Left lung (tissue), 10 donors: Measurements from ENCODE around the gene ZNF292. TPM values are rescaled to one million over a fixed set of nuclear protein-coding genes. Genes with fewer than 3 reads are reported as not detected.
A peak's percentile ranks its signal among the peaks of the same experiment; 100 is the strongest.
"Not testable (repeated sequence)": the region's sequence is repeated elsewhere in the genome, so short reads cannot be mapped to it uniquely, and the experiment has no call there.

Experiments used
- ATAC-seq: fragments of 200-7000 bp; cut with Tn5 transposase; one replicate; pipeline ENCODE4 v1.9.1; 2020; ENCODE audit warnings: moderate library complexity
- DNase-seq, 4 donors: peaks; one replicate each; pipeline ENCODE4 v3.0.0-alpha.2; 2013 to 2020
- H3K27ac ChIP-seq, 2 donors: fragments of 200-600 bp; sonication (generic) in 1 of 2; one replicate each; pipeline versions ENCODE4 v1.5.0 to v1.8.0; 2020 to 2021
- H3K27me3 ChIP-seq, 2 donors: fragments of 200-600 bp; sonication (generic) in 1 of 2; one replicate each; pipeline versions ENCODE4 v1.5.0 to v1.8.0; 2020 to 2021
- H3K36me3 ChIP-seq, 2 donors: fragments of 200-600 bp; sonication (generic) in 1 of 2; one replicate each; pipeline versions ENCODE4 v1.5.0 to v1.8.0; 2020 to 2021
- H3K4me1 ChIP-seq, 2 donors: fragments of 200-600 bp; one replicate each; pipeline ENCODE4 v1.8.0; 2021
- H3K4me3 ChIP-seq, 2 donors: fragments of 200-600 bp; sonication (generic) in 1 of 2; one replicate each; pipeline versions ENCODE4 v1.5.0 to v1.8.0; 2020 to 2021; ENCODE audit warnings: mild to moderate bottlenecking in 1 of 2
- H3K9me3 ChIP-seq, 2 donors: fragments of 200-600 bp; sonication (generic) in 1 of 2; one replicate each; pipeline versions ENCODE4 v1.5.0 to v1.8.0; 2020 to 2021
- CTCF ChIP-seq, 2 donors: fragments of 200-600 bp; sonication (generic) in 1 of 2; IDR thresholded peaks; one replicate each; pipeline versions ENCODE4 v1.5.0 to v1.8.0; 2021; ENCODE audit warnings: antibody characterized with exemption in 2 of 2
- intact Hi-C, 2 donors: fragments of 100-400 bp; cut with DNase I; formaldehyde crosslinking; loops; one replicate each; pipeline versions ENCODE4 v1.11.2 to v1.14.2; 2022
- polyA plus RNA-seq, 6 donors: library from polyadenylated mRNA; unstranded; fragments of 120-200 nt; gene quantifications; one replicate each; pipeline ENCODE4 v1.2.1, GENCODE V29; 2013; ENCODE audit not compliant: insufficient read length in 6 of 6
- total RNA-seq, 2 donors: library from RNA; stranded (reverse); fragmentation: NEBNext Ultra II Directional; extraction: Animal tissue kit (Norgen Biotek cat#: 25700); gene quantifications; one replicate each; pipeline ENCODE4 v1.2.1, GENCODE V29; 2021
- donor health status: DM: no; HTN: yes; CAD: no.
- donor health status: DM: no; HTN: no; CAD: no.

The ZNF292 gene
- total and polyA plus RNA-seq, 8 donors: 25.2 to 58.8 (median 51.0) TPM

- Histone ChIP-seq H3K4me3 (peak overlapping the region; percentile 62 to 64), H3K36me3 (no peaks in the 10 kb centered on the region), H3K27me3 (no peaks in the 10 kb centered on the region), H3K9me3 (no peaks in the 10 kb centered on the region), H3K27ac (peak overlapping the region; percentile 83 to 88), H3K4me1 (peaks cover 0 to 43% of the 10 kb centered on the region in 2 donors)
- intact Hi-C loops: no loop called here
- DNase-seq: peak in 1 of 4 donors; percentile 3
- TF ChIP-seq CTCF (IDR thresholded peaks at IDR 0.05): no peak
- no peak for ATAC-seq
Measured at GRCh38 chr6:87151471-87151780, 3.9 kb upstream of the ZNF292 start.

DNA sequence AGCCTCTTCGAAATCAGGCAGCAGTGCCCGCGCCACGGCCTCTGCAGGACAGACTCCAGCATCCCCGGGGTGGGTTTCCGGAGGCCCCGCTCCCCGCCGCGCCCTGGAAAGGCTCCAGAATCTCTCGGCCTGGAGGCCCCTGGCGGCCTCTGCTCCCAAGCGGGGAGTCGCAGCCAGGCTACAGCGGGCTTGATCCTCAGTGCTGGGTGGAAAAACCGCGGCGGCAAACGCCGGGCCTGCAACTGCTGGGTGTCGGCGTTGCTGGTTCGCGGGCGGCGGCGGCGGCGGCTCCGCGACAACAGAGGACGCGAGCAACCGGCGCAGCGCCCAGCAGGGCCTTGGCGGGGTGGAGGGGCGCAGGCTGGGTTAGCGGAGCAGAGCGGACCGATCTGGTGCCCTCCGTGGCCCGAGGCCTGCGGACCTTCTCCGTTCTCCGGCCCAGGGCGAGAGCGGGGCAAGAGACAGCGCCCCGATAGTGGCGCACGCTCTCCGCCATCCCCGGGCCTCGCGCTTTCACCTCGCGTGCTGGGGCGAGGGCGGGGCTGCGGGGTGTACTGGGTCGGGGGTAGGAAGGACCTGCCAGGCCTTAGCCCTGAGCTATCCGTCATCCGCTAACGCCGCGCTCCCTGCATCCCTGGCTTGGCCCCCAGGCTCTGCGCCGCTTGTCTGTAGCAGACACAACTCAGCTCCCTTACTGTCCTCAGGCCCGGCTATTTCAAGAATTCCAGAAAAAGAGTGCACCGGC, 3.4 kb upstream of the ZNF292 start:
- peaks cover 0 to 48% of the 10 kb centered on the region in 2 donors for H3K4me1 ChIP-seq
- ATAC-seq (peak; percentile 38), DNase-seq (peak; percentile 57 to 94 (median 66))
- intact Hi-C loops: no loop called here
- peak overlapping the region; percentile 83 to 88 for H3K27ac ChIP-seq
- H3K36me3 ChIP-seq: no peaks in the 10 kb centered on the region
- no peaks in the 10 kb centered on the region for H3K27me3 ChIP-seq
- no peak for TF ChIP-seq CTCF (IDR thresholded peaks at IDR 0.05)
- H3K9me3 ChIP-seq: no peaks in the 10 kb centered on the region
- peak overlapping the region; percentile 62 to 64 for H3K4me3 ChIP-seq

DNA sequence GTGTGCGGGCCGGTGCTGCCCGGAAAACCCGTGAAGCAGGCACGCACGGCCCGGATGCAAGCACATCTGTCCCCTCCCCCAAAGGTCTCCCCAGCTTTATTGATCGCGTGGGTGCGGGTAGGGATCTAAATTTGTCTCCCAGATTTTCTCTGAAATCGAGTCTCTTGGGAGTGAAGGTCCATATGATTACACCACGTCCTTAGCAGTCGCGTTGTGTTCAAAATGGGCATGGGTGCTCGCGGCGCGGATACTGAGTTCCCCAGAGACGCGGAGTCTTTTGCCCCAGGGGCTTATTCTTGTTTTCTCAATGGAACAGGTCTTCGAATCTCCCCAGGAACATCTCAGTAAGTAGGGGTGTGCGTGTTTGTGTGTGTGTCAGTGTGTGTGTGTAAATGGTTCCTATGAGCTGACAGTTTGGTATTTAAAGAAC, 2.8 kb upstream of the ZNF292 start:
- Histone ChIP-seq H3K4me1 (peaks cover 0 to 54% of the 10 kb centered on the region in 2 donors), H3K27ac (peak overlapping the region; percentile 83 to 88), H3K9me3 (no peaks in the 10 kb centered on the region), H3K27me3 (no peaks in the 10 kb centered on the region), H3K36me3 (no peaks in the 10 kb centered on the region), H3K4me3 (peak overlapping the region; percentile 62 to 64)
- no peak for DNase-seq
- TF ChIP-seq CTCF (IDR thresholded peaks at IDR 0.05): no peak
- ATAC-seq: no peak
- intact Hi-C loops: no loop called here

- ATAC-seq (no peak), DNase-seq (no peak)
- Histone ChIP-seq H3K4me3 (peak overlapping the region; percentile 99 to 100), H3K27ac (peak overlapping the region; percentile 96 to 98), H3K9me3 (no peaks in the 10 kb centered on the region), H3K36me3 (no peaks in the 10 kb centered on the region), H3K27me3 (no peaks in the 10 kb centered on the region), H3K4me1 (peaks cover 0 to 60% of the 10 kb centered on the region in 2 donors)
- intact Hi-C loops: no loop called here
- no peak for TF ChIP-seq CTCF (IDR thresholded peaks at IDR 0.05)
Measured at GRCh38 chr6:87154641-87154992, 748 bp upstream of the ZNF292 start.

- DNase-seq (peak; percentile 54 to 85 (median 68)), ATAC-seq (peak; percentile 31)
- Histone ChIP-seq H3K4me1 (peaks cover 0 to 62% of the 10 kb centered on the region in 2 donors), H3K27me3 (no peaks in the 10 kb centered on the region), H3K27ac (peak overlapping the region; percentile 96 to 98), H3K4me3 (peak overlapping the region; percentile 99 to 100), H3K9me3 (no peaks in the 10 kb centered on the region), H3K36me3 (no peaks in the 10 kb centered on the region)
- intact Hi-C loops: no loop called here
- no peak for TF ChIP-seq CTCF (IDR thresholded peaks at IDR 0.05)
Measured at GRCh38 chr6:87155842-87156815, 764 bp downstream of the ZNF292 start.

- peaks cover 0 to 58% of the 10 kb centered on the region in 2 donors for H3K4me1 ChIP-seq
- H3K4me3 ChIP-seq, H3K36me3 ChIP-seq, H3K27me3 ChIP-seq, ATAC-seq, H3K9me3 ChIP-seq, intact Hi-C loops, H3K27ac ChIP-seq, DNase-seq: not testable (repeated sequence)
Measured at GRCh38 chr6:87157596-87157995, 2.2 kb downstream of the ZNF292 start.
